ENCODE data around the gene HEBP1.

GRCh38 chr12:12979731-12980259, 20.3 kb downstream of the HEBP1 start:
- no peak for TF ChIP-seq CTCF (optimal IDR thresholded peaks at IDR 0.05 in 1 of 3, IDR thresholded peaks at IDR 0.05 in 1 of 3, conservative IDR thresholded peaks at IDR 0.05 in 1 of 3; ENCODE audit: extremely low read depth in 1 of 3, insufficient read depth in 2 of 3, low read length in 3 of 3)
- TF ChIP-seq EZH2 (IDR thresholded peaks at IDR 0.05; ENCODE audit: low read length) = no peak
